D721Med (cell line): ENCODE results near the gene MUC2.

Experiments
- DNase-seq: peaks from one replicate; pipeline ENCODE4 v3.0.0; 2011; ENCODE audit warnings: low spot score; ENCODE audit not compliant: insufficient read length
- FAIRE-seq: peaks from 2 replicates; lab custom pipeline; 2011; peaks lifted over from hg19 to GRCh38; lab: Jason Lieb, UNC
- CTCF ChIP-seq: IDR thresholded peaks from 2 replicates; pipeline ENCODE4 v1.5.1; 2012; ENCODE audit warnings: mild to moderate bottlenecking, control low read depth; ENCODE audit not compliant: insufficient read depth; ENCODE audit errors: missing control alignments

The MUC2 gene

GRCh38 chr11:1059759-1060158 is 14.9 kb upstream of the MUC2 start:
- FAIRE-seq (no peak), DNase-seq (no peak)
- TF ChIP-seq CTCF: no peak

- FAIRE-seq: no peak
Observed at GRCh38 chr11:1060410-1060809, 14.3 kb upstream of the MUC2 start.

DNA sequence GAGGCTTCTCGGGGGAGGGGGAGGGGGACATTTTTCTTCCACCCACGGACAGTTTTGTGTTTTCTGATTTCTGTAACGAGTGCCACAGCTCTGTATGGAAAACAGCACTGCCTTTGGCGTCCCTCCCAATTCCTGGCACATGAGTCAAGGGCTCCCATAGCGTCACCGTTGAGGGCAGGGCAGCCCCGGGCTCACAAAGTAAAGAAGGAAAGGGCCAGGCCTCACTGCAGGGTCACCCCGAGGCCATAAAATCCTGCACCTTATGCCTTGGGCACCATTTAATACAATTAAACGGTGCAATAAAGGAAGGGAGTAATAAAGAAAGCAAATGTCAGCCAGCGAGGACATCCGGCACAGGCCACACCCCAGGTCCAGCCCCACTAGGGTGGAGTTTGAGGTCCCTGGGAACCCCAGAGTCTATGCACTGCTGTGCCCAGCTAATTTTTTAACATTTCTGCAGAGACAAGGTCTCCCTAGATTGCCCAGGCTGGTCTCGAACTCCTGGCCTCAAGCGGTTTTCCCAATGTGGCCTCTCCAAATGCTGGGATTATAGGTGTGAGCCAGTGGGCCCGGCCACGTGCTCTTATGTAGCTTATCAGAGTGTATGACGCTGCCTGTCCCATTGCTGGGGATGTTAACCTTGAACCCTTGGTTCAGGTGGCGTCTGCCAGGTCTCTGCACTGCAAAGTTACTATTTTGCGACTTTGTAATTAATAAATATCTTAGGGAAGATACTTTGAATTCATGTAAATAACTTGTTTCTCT is 13.6 kb upstream of the MUC2 start:
- DNase-seq (no peak), FAIRE-seq (no peak)
- TF ChIP-seq CTCF: no peak

More at GRCh38 chr11:1060410-1060809, 14.3 kb upstream of the MUC2 start:
- DNase-seq: no peak
- TF ChIP-seq CTCF: no peak

GRCh38 chr11:1062075-1062820 is 12.4 kb upstream of the MUC2 start:
- TF ChIP-seq CTCF: no peak
- FAIRE-seq (no peak), DNase-seq (no peak)

DNA sequence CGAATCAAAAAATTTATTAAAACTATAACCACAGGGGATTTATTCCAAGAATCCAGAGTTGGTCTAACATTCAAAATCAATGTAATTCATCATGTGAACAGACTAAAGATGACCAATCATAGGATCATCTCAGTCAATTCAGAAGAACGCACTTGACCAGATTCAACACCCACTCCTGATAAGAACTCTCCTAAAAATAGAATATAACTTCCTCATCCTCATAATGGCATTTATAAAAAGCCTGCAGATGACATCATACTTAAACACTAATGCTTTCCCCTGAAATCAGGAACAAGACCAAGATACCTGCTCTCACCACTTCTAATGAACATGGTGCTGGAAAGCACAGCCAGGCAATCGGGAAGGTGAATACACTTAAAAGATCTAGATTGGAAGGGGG is 10.5 kb upstream of the MUC2 start:
- no peak for DNase-seq

DNA sequence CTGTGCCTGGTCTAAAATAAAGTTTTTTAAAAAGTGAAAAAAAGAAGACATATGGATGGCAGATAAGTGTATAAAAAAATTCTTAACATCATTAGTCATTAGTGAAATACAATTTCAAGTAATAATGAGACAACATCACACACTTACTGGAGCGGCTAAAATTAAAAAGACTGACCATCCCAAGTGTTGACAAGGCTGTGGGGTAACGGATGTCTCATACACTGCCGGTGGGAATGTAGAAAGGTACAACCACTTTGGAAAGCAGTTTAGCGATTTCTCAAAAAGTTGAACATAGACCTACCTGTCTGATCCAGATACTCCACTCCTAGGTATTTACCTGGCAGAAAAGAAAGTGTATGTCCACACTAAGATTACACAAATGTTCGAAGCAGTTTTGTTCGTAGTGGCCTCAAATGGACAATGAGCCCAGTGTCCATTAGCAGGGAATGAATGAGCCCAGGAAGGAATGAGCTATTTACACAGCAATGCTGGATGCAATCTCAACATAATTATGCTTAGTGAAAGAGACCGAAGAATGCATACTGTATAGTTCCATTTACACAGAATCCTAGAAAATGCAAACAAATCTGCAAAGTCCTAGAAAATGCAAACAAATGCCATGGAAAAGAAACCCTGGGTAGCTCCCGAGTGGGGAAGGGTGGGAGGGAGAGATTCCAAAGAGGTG is 6.7 kb upstream of the MUC2 start:
- no peak for DNase-seq
- no peak for FAIRE-seq
- no peak for TF ChIP-seq CTCF

More for the DNA sequence above, 10.5 kb upstream of the MUC2 start:
- FAIRE-seq: no peak
- TF ChIP-seq CTCF: no peak

DNA sequence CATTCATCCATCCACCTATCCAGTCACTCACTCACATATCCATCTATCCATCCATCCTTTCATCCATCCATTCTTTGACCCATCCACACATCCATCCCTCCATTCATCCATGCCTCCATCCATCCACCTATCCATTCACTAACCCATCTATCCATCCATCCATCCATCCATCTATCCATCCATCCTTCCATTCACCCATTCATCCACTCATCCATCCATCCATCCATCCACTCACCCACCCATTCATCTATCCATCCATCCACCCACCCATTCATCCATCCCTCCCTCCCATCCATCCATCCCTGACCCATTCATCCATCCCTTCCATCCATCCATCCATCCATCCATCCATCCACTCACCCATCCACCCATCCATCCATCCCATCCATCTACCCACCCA is 4.9 kb upstream of the MUC2 start:
- no peak for DNase-seq
- TF ChIP-seq CTCF: no peak
- no peak for FAIRE-seq
